Immature natural killer cell (primary cell): ENCODE results near the gene PLG. TPM values are rescaled to one million over a fixed set of nuclear protein-coding genes. Genes with fewer than 3 reads are reported as not detected.
"Not testable (repeated sequence)": the region's sequence is repeated elsewhere in the genome, so short reads cannot be mapped to it uniquely, and the experiment has no call there.

Experiments
- DNase-seq, 3 donors: peaks; one replicate each; pipeline ENCODE4 v3.0.0; 2022; ENCODE audit warnings: mixed read lengths in 1 of 3
- H3K27ac Mint-ChIP-seq, 6 donors: one replicate each; pipeline ENCODE4 v1.8.0; 2020; ENCODE audit warnings: mixed read lengths in 6 of 6, mild to moderate bottlenecking in 5 of 6, inconsistent platforms in 4 of 6, moderate library complexity in 3 of 6
- H3K27me3 Mint-ChIP-seq, 3 donors: one replicate each; pipeline ENCODE4 v1.8.0; 2020 to 2021; ENCODE audit warnings: low read depth in 3 of 3, mild to moderate bottlenecking in 3 of 3, mixed read lengths in 3 of 3, moderate library complexity in 3 of 3, inconsistent platforms in 1 of 3
- H3K36me3 Mint-ChIP-seq, 3 donors: one replicate each; pipeline ENCODE4 v1.8.0; 2020; ENCODE audit warnings: mixed read lengths in 3 of 3, inconsistent platforms in 2 of 3, mild to moderate bottlenecking in 2 of 3
- H3K4me1 Mint-ChIP-seq, 2 donors: one replicate each; pipeline ENCODE4 v1.8.0; 2020; ENCODE audit warnings: inconsistent platforms in 2 of 2, mild to moderate bottlenecking in 2 of 2, mixed read lengths in 2 of 2, moderate library complexity in 1 of 2
- H3K4me3 Mint-ChIP-seq, 5 donors: one replicate each; pipeline ENCODE4 v1.8.0; 2020; ENCODE audit warnings: mild to moderate bottlenecking in 5 of 5, mixed read lengths in 5 of 5, inconsistent platforms in 3 of 5, moderate library complexity in 3 of 5
- H3K9me3 Mint-ChIP-seq, 6 donors: one replicate each; pipeline ENCODE4 v1.8.0; 2020; ENCODE audit warnings: mild to moderate bottlenecking in 6 of 6, mixed read lengths in 6 of 6, inconsistent platforms in 4 of 6, moderate library complexity in 3 of 6
- polyA plus RNA-seq, 3 donors: library from polyadenylated mRNA; unstranded; fragments of 300-500 nt; fragmentation: Illumina TruSeq; gene quantifications; one replicate each; pipeline ENCODE4 v1.2.3, GENCODE V29; 2021

Gene PLG
- polyA plus RNA-seq, 3 donors from 2014 or later = not detected

DNA sequence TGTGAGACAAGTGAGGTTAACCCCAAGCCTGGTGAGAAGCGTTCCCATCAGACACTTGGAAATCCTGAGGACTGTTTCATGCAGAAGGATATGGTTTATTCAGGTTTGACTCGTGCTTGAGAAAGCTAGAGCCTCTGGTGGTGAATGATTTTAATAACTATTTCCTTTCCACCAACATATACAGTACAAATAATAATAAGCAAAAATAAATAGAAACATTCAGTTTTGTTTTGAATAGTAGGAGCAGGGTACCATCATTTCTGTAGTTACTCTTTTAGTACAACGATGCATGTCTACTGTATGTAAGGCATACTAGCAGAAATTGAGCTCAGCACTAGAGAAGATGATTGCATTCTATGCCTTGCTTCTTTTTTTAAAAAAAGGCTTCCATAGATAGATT, 33.5 kb downstream of the PLG start:
- no peak for DNase-seq
- Mint-ChIP-seq H3K36me3 (no peaks in the 10 kb centered on the region), H3K9me3 (no peaks in the 10 kb centered on the region), H3K4me1 (no peaks in the 10 kb centered on the region), H3K4me3 (no peak overlapping the region), H3K27ac (no peak overlapping the region), H3K27me3 (peaks cover 2 to 6% (median 2%) of the 10 kb centered on the region in 3 donors)

DNA sequence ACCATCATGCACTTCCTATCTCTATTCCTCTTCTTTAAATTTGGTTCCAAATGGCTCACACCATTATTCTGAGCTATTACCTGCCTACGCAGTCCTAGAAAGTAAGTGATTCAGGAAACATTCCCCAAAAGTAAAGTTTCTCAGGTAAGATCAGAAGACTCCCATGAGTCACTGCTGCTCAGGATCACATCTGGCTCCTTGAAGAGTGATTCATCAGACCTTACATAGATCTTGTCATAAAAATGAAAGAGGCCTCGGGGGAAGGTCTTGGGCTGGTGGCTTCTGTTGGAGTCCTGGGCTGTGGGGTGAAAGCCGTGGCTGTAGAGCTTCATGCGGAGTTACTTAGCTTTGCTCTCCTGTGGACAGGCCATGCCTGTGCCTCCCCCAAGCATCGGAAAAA, 35.9 kb downstream of the PLG start:
- H3K27ac Mint-ChIP-seq = no peak overlapping the region
- peaks cover 3 to 4% (median 3%) of the 10 kb centered on the region in 3 donors for H3K27me3 Mint-ChIP-seq
- no peak overlapping the region for H3K4me3 Mint-ChIP-seq
- H3K9me3 Mint-ChIP-seq = no peaks in the 10 kb centered on the region
- H3K4me1 Mint-ChIP-seq = no peaks in the 10 kb centered on the region
- no peaks in the 10 kb centered on the region for H3K36me3 Mint-ChIP-seq
- no peak for DNase-seq

DNA sequence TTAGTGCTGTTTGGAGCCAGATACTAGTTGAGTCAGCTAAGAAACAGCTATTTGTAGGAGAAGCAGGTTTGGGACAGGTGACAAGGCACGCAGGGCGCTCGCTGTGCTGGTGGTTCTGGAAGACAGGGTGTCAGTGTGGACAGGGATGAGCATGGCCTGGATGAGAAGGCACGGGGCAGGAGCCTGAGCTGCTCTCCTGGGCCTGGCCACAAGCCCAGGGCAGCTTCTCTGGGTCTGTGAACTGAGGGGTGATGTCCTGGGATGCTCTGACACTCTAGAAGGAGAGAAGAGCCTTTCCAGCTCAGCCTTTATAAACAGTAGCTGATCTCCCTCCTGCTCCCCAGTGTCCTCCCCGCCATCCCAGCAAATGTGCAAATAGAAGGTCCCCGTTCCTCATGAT, 37.9 kb downstream of the PLG start:
- Mint-ChIP-seq H3K36me3 (no peaks in the 10 kb centered on the region), H3K27ac (no peak overlapping the region), H3K27me3 (peaks cover 2 to 9% (median 3%) of the 10 kb centered on the region in 3 donors), H3K4me3 (no peak overlapping the region), H3K4me1 (no peaks in the 10 kb centered on the region), H3K9me3 (peaks cover 0 to 2% (median 0%) of the 10 kb centered on the region in 6 donors)
- no peak for DNase-seq

DNA sequence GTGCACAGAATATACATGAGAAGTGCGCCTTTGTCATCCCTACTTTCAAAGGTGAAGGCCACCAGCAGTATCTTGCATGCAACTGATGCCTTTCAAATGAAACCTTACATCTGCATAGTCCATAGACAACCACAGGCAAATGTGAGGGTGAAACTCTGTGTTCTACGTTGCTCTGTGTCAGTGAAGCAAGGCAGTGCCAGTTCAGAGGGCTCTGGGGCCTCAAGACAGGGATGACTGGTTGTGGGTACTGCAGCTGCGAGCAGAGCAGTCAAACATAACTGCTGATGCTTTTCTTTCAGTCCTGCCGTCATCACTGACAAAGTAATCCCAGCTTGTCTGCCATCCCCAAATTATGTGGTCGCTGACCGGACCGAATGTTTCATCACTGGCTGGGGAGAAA, 39.0 kb downstream of the PLG start:
- H3K27me3 Mint-ChIP-seq = peaks cover 2 to 13% (median 3%) of the 10 kb centered on the region in 3 donors
- not testable (repeated sequence) for H3K36me3 Mint-ChIP-seq, DNase-seq, H3K9me3 Mint-ChIP-seq, H3K4me1 Mint-ChIP-seq, H3K27ac Mint-ChIP-seq, H3K4me3 Mint-ChIP-seq

DNA sequence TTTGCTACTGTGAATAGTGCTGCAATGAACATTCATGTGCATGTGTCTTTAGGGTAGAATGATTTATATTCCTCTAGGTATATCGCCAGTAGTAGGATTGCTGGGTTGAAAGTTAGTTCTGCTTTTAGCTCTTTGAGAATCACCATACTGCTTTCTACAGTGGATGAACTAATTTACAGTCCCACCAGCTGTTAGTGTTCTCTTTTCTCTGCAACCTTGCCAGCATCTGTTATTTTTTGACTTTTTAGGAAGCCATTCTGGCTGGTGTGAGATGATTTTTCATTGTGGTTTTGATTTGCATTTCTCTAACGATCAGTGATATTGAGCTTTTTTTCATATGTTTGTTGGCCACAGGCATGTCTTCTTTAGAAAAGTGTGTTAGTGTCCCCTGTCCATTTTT, 40.0 kb downstream of the PLG start:
- no peak overlapping the region for H3K27ac Mint-ChIP-seq
- H3K36me3 Mint-ChIP-seq = no peaks in the 10 kb centered on the region
- no peak for DNase-seq
- H3K27me3 Mint-ChIP-seq = peaks cover 2 to 13% (median 3%) of the 10 kb centered on the region in 3 donors
- no peak overlapping the region for H3K4me3 Mint-ChIP-seq
- no peaks in the 10 kb centered on the region for H3K4me1 Mint-ChIP-seq
- H3K9me3 Mint-ChIP-seq = peaks cover 0 to 5% (median under 1%) of the 10 kb centered on the region in 6 donors

DNA sequence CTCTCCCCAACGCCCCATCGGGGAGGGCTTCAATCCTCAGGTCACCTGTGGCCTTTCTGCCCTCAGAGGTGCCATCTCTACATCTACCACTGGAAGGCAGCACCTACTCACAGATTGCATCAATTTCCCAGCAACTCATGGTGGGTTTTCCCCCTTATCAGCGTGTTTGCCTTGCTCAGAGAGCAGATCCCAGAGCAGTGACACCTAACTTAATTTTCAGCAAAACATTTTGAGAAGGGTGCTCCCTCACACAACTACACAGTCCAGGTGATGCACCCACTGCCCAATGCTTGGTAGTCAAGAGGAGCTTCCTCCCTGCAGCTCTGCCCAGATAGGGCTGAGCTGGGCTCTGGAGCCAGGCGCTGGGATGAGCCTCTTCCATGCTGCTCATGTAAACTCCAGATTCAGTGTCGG, 48.2 kb downstream of the PLG start:
- peaks cover 0 to 12% (median 5%) of the 10 kb centered on the region in 3 donors for H3K27me3 Mint-ChIP-seq
- H3K9me3 Mint-ChIP-seq = peaks cover 0 to 4% (median 0%) of the 10 kb centered on the region in 6 donors
- H3K36me3 Mint-ChIP-seq = no peaks in the 10 kb centered on the region
- DNase-seq = no peak
- no peaks in the 10 kb centered on the region for H3K4me1 Mint-ChIP-seq
- no peak overlapping the region for H3K27ac Mint-ChIP-seq
- H3K4me3 Mint-ChIP-seq = no peak overlapping the region

DNA sequence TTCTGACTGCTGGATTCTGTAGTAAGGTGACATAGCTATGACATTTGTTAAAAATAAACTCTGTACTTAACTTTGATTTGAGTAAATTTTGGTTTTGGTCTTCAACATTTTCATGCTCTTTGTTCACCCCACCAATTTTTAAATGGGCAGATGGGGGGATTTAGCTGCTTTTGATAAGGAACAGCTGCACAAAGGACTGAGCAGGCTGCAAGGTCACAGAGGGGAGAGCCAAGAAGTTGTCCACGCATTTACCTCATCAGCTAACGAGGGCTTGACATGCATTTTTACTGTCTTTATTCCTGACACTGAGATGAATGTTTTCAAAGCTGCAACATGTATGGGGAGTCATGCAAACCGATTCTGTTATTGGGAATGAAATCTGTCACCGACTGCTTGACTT, 51.2 kb downstream of the PLG start:
- H3K4me1 Mint-ChIP-seq, H3K4me3 Mint-ChIP-seq, H3K27ac Mint-ChIP-seq, DNase-seq, H3K9me3 Mint-ChIP-seq, H3K27me3 Mint-ChIP-seq, H3K36me3 Mint-ChIP-seq: not testable (repeated sequence)

DNA sequence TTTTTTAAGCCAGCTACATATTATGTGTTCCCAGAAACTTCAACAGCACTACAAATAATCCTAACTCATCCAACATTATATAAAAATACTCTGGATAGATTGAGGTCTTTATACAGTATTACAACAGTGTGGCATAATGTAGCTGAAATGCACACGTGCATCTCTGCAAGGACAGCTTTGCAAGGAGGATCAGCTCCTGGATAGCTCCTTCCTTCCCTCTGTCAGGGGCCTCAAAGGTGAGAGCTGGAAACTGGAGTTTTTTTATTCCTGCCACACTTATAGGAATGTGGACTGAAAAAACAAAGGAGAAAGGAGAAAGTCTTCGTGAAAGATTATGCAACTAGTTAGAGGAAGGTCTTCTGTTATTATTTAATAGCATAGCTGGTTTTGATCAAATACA, 53.1 kb downstream of the PLG start:
- Mint-ChIP-seq H3K9me3 (peaks cover 0 to 5% (median 0%) of the 10 kb centered on the region in 6 donors), H3K4me3 (no peak overlapping the region), H3K27ac (no peak overlapping the region), H3K36me3 (no peaks in the 10 kb centered on the region), H3K27me3 (peaks cover 2 to 10% (median 6%) of the 10 kb centered on the region in 3 donors), H3K4me1 (no peaks in the 10 kb centered on the region)
- DNase-seq = no peak

DNA sequence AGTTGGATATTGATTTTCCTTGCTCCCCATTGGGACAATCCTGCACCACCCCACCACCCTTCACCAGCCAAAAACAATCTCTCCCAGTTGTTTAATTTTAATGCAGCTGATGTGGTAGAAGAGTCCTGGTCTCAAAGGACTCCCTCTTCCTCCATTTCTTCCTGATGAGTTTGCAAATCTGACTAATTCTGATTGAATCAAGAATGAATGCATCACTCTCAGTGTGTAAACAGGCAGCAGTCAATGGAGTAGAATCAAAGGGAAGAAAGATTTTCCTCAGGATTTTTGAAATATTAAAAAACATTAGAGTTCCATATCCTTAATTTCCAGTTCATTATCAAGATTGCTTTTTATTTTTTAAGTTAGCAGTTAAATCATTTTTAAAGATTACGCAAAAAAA, 54.0 kb downstream of the PLG start:
- Mint-ChIP-seq H3K4me1 (no peaks in the 10 kb centered on the region), H3K4me3 (no peak overlapping the region), H3K36me3 (no peaks in the 10 kb centered on the region), H3K9me3 (peaks cover 0 to 5% (median 0%) of the 10 kb centered on the region in 6 donors), H3K27me3 (peaks cover 3 to 11% (median 4%) of the 10 kb centered on the region in 3 donors), H3K27ac (no peak overlapping the region)
- DNase-seq = no peak

DNA sequence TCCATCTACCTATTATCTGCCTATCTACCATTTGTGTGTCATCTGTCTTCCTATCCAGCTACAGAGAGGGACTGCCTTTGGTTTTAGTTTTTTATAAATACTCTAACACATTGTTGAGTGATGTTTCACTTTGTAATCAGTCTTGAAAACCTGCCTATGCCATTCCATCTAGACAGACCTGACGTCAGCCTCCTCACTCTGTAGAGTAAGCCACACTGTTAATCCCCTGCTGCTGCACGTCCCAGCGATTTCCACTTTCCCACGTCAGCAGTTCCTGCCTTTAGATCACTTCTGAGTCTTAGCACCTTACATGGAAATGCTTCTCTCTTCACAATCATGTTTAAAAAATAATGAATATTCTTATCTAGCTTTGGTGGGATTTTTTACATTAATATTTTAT, 54.8 kb downstream of the PLG start:
- Mint-ChIP-seq H3K4me1 (no peaks in the 10 kb centered on the region), H3K27ac (no peak overlapping the region), H3K27me3 (peaks cover 3 to 16% (median 4%) of the 10 kb centered on the region in 3 donors), H3K36me3 (no peaks in the 10 kb centered on the region), H3K9me3 (peaks cover 0 to 10% (median 4%) of the 10 kb centered on the region in 6 donors), H3K4me3 (no peak overlapping the region)
- DNase-seq = no peak

DNA sequence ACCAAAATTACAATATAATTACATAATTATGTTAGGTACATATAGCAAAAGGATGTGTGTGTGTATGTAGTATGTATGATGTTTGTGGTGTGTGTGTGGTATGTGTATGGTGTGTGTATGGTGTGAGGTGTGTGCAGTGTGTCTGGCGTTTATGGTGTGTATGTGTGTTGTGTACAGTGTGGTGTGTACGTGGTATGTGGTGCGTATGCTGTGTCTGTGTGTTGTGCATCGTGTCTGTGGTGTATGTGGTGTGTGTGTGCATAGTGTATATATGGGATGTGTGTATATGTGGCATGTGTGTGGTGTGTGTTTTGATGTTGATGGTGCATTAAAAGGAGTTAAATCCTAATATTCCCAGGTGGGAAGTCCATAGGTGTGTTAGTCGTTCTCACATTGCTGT, 62.8 kb downstream of the PLG start:
- H3K36me3 Mint-ChIP-seq = no peaks in the 10 kb centered on the region
- no peak overlapping the region for H3K4me3 Mint-ChIP-seq
- H3K27me3 Mint-ChIP-seq = peaks cover 4 to 27% (median 5%) of the 10 kb centered on the region in 3 donors
- peaks cover 0 to 15% (median 9%) of the 10 kb centered on the region in 6 donors for H3K9me3 Mint-ChIP-seq
- no peak for DNase-seq
- H3K27ac Mint-ChIP-seq = no peak overlapping the region
- H3K4me1 Mint-ChIP-seq = peaks cover 0 to 6% of the 10 kb centered on the region in 2 donors

DNA sequence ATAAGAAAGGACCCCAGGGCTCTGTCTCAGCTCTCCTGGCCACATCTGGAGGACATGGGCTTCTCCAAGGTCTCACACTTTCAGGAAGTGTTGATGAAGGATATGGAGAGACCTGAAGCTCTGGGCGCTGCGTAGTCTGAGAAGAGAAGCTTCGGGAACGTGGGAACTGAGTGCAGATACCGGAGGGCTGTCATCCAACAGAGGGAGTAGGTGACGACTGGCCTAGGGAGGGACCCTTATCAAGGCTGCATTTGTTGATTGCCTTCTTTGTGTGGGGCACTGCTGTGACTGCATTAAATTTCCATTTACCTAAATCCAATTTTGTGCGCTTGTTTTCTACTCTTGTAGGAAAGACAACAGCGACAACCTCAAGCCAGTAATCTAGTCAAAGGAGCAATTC, 63.4 kb downstream of the PLG start:
- peaks cover 0 to 6% of the 10 kb centered on the region in 2 donors for H3K4me1 Mint-ChIP-seq
- peaks cover 0 to 15% (median 9%) of the 10 kb centered on the region in 6 donors for H3K9me3 Mint-ChIP-seq
- no peak overlapping the region for H3K27ac Mint-ChIP-seq
- no peak overlapping the region for H3K4me3 Mint-ChIP-seq
- no peak for DNase-seq
- no peaks in the 10 kb centered on the region for H3K36me3 Mint-ChIP-seq
- H3K27me3 Mint-ChIP-seq = peaks cover 3 to 26% (median 4%) of the 10 kb centered on the region in 3 donors

DNA sequence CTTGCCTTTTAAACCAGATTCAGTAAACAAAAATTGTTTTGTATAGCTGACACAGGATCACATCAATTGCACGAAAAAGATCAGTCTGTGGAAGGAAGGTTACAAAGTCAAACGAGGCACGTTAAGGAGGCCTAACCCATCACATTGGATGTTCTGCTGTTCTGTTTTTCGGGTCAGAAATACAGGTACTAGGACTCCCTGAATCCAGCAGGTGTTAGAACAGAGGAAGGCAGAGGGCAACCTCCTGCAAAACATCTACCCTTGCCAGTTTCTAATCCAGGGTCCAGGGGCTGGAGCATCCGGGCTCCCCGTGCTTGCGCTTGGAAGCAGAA, 64.6 kb downstream of the PLG start:
- H3K4me3 Mint-ChIP-seq = peak overlapping the region in 1 of 5 donors; percentile 24
- no peak for DNase-seq
- H3K27ac Mint-ChIP-seq = no peak overlapping the region
- H3K27me3 Mint-ChIP-seq = peaks cover 3 to 28% (median 4%) of the 10 kb centered on the region in 3 donors
- H3K36me3 Mint-ChIP-seq = no peaks in the 10 kb centered on the region
- peaks cover 0 to 13% (median 9%) of the 10 kb centered on the region in 6 donors for H3K9me3 Mint-ChIP-seq
- peaks cover 0 to 6% of the 10 kb centered on the region in 2 donors for H3K4me1 Mint-ChIP-seq

DNA sequence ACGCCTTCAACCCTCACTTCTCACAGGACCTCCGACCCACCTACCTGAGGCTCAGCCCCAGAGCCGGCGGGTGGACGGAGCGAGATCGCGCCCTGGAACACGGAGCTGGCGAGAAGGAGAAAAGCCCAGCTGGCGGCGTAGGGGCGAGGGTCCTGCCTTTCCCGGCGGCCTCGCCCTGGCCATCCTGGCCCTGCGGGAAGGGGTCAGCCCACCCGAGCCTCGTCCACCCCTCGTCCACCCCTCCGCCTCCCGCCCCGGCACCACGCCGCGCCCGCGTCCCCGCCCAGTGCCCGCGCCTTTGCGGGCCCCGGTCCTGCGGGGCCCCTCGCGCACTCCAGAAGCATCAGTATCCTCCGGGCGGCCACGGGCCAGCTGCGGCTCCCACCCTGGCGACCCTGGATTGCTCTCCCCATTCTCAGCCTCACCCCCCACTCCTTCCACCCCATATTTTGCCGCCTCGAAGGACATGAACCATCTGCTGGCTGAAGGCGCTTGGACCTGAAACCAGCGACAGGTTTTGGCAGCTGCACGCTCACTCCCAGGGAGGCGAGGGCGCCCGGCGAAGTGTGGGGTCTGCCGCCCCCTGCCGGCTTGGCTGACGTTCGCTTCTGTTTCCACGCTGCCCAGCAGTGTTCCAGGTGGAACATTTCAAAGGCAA, 65.1 kb downstream of the PLG start:
- Mint-ChIP-seq H3K9me3 (peaks cover 0 to 8% (median 5%) of the 10 kb centered on the region in 6 donors), H3K27me3 (peaks cover 3 to 26% (median 6%) of the 10 kb centered on the region in 3 donors), H3K4me3 (peak overlapping the region in 4 of 5 donors; percentile 13 to 55 (median 52)), H3K27ac (no peak overlapping the region), H3K4me1 (peaks cover 0 to 6% of the 10 kb centered on the region in 2 donors), H3K36me3 (no peaks in the 10 kb centered on the region)
- DNase-seq = peak in 1 of 3 donors; percentile 28

DNA sequence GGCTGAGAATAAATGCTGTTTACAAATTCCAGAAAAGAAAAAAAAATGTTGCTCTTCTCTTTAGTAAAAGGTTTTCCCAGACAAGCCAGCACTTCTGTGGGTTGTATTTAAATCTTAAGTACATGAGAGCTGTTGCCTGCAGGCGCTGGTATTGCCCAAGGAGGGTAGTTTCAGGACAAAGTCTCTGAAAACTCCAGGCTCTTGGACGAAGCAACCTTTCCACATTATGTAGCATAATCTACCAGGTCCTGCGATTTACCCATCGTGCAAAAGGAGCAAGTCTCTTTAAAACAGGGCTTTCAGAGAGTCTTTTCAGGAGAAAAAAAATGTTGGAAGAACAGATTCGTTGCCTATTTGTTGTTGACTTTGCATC, 65.6 kb downstream of the PLG start:
- peaks cover 0 to 6% of the 10 kb centered on the region in 2 donors for H3K4me1 Mint-ChIP-seq
- no peak overlapping the region for H3K27ac Mint-ChIP-seq
- H3K4me3 Mint-ChIP-seq = peak overlapping the region in 2 of 5 donors; percentile 51 to 54
- peaks cover 3 to 26% (median 6%) of the 10 kb centered on the region in 3 donors for H3K27me3 Mint-ChIP-seq
- peaks cover 0 to 3% (median under 1%) of the 10 kb centered on the region in 6 donors for H3K9me3 Mint-ChIP-seq
- DNase-seq = no peak
- H3K36me3 Mint-ChIP-seq = no peaks in the 10 kb centered on the region
